Stimulated activated memory B cell treated with anti-CD40 and anti-IgM and Interleukin-4, amounts not matched to agents 10 μg/mL and 1 μg/mL and 100 μg/mL, for 72 hours (primary cell): ENCODE measurements around the gene ATG9B.
A peak's percentile ranks its signal among the peaks of the same experiment; 100 is the strongest.

Experiments used
- ATAC-seq: fragments of 150-1000 bp; cut with Tn5 transposase; 2 replicates; pipeline ENCODE4 v1.10.0; 2021
- H3K27ac Mint-ChIP-seq: one replicate; pipeline ENCODE4 v1.8.0; 2022; ENCODE audit warnings: mild to moderate bottlenecking, mixed read lengths
- H3K27me3 Mint-ChIP-seq: one replicate; pipeline ENCODE4 v1.8.0; 2022; ENCODE audit warnings: mixed read lengths
- H3K36me3 Mint-ChIP-seq: one replicate; pipeline ENCODE4 v1.8.0; 2022; ENCODE audit warnings: mixed read lengths
- H3K4me1 Mint-ChIP-seq: one replicate; pipeline ENCODE4 v1.8.0; 2022; ENCODE audit warnings: mixed read lengths
- H3K4me3 Mint-ChIP-seq: one replicate; pipeline ENCODE4 v1.8.0; 2022; ENCODE audit warnings: mild to moderate bottlenecking, moderate library complexity, mixed read lengths
- H3K9me3 Mint-ChIP-seq: one replicate; pipeline ENCODE4 v1.8.0; 2022; ENCODE audit warnings: mixed read lengths

The ATG9B gene

DNA sequence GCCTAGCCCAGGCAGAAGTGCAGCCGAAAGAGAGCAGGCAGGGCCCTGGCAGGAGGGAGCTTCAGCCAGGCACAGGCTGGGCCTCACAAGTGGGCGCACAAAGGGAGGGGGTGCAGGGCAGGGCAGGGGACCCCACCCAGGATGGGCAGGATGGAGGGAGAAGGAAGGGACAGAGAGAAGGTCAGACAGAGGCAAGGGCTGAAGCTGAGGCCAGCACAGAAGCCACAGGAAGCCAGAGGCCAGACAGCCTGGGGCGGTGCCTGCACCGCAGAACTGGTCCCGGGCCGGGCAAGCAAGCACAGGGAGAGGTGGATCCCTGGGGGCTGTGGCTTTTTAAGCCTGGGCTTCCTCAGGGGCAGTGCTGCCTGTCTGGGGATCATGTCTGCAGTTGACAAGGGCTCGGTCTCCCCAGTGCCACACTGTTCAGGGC lies 16.8 kb downstream of the ATG9B start:
- Mint-ChIP-seq H3K4me3 (no peak overlapping the region), H3K4me1 (peaks cover 33% of the 10 kb centered on the region), H3K27ac (no peak overlapping the region), H3K27me3 (no peaks in the 10 kb centered on the region), H3K9me3 (no peaks in the 10 kb centered on the region), H3K36me3 (no peaks in the 10 kb centered on the region)
- ATAC-seq = no peak

DNA sequence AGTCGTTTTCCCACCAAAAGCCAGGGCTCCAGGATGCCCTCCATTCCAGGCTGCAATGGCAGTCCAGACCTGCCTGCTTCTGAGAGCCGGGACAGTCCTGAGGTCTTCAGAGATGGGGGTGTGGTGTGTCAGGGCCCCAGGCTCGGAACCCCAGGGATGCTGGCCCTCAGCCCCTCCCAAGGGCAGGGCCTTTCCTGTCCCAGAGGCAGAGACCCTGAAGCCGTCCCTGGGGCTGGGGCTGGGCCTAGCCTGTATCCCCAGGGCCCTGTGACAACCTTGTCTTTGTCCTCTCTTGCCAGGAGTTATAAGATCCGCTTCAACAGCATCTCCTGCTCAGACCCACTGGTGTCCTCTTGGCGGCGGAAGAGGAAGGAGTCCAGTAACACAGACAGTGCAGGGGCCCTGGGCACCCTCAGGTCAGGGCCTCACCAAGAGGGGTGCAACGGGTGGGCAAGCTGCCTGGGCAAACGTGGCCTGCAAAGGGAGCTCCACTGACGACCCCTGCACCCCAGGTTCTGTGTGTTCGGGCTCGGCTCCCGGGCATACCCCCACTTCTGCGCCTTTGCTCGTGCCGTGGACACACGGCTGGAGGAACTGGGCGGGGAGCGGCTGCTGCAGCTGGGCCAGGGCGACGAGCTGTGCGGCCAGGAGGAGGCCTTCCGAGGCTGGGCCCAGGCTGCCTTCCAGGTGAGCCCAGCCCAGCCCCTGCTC lies 17.5 kb downstream of the ATG9B start:
- no peak overlapping the region for H3K4me3 Mint-ChIP-seq
- ATAC-seq = peak; percentile 2
- peaks cover under 1% of the 10 kb centered on the region for H3K27me3 Mint-ChIP-seq
- no peaks in the 10 kb centered on the region for H3K9me3 Mint-ChIP-seq
- no peaks in the 10 kb centered on the region for H3K36me3 Mint-ChIP-seq
- H3K27ac Mint-ChIP-seq = no peak overlapping the region
- H3K4me1 Mint-ChIP-seq = peaks cover 28% of the 10 kb centered on the region

DNA sequence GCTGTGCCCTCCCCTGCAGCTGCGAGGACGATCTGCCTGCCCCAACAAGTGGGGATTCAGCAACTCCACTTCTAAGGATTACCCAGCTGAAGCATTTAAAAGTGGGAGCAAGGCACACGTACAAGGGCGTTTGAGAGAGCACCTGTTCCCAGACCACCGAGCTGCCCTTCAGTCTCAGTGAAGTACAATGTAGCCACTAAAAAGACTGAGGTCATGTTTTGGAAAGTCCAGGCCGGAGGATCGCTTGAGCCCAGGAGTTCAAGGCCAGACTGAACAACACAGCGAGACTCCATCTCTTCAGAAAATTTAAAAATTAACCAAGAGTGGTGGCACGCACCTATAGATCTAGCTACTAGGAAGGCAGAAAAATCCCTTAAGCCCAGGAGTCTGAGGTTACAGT lies 18.7 kb downstream of the ATG9B start:
- Mint-ChIP-seq H3K4me3 (no peak overlapping the region), H3K4me1 (peaks cover 20% of the 10 kb centered on the region), H3K27ac (no peak overlapping the region)

DNA sequence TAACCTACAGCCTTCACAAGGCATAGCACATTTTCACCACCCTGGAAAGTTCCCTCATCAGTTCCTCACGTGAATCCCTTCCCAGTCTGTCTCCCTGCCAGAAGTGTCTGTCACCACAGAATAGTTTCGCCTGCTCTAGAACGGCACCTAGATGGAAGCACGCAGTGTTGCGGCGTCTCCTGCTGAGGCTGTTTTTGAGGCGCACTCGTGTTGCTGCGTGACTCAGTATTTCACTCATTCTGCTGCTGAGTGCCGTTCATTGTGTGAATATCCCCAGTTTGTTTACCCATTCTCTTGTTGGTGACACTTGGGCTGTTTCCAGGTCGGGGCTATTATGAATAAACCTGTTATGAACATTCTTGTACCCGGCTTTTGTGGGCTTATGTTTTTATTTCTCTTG lies 20.7 kb downstream of the ATG9B start:
- Mint-ChIP-seq H3K4me1 (peaks cover 12% of the 10 kb centered on the region), H3K9me3 (no peaks in the 10 kb centered on the region), H3K27ac (no peak overlapping the region), H3K4me3 (no peak overlapping the region), H3K36me3 (no peaks in the 10 kb centered on the region), H3K27me3 (peaks cover 32% of the 10 kb centered on the region)
- ATAC-seq = no peak

More for the DNA sequence above, 18.7 kb downstream of the ATG9B start:
- ATAC-seq = no peak
- H3K36me3 Mint-ChIP-seq = no peaks in the 10 kb centered on the region
- H3K27me3 Mint-ChIP-seq = peaks cover 12% of the 10 kb centered on the region
- no peaks in the 10 kb centered on the region for H3K9me3 Mint-ChIP-seq

DNA sequence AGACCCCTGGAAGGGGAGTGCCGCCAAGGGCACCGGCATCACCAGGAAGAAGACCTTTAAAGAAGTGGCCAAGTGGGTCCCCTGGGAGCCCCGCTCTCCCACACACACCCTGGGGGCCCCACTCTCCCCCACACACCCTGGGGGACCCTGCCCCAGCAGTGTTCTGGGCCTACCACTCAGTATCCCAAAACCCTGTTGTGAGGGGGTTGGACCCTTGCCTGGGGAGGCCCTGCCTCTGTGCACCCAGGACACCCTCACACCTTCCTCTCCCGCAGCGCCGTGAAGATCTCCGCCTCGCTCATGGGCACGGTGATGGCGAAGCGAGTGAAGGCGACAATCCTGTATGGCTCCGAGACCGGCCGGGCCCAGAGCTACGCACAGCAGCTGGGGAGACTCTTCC lies 22.7 kb downstream of the ATG9B start:
- Mint-ChIP-seq H3K4me3 (no peak overlapping the region), H3K9me3 (no peaks in the 10 kb centered on the region), H3K27me3 (peaks cover 53% of the 10 kb centered on the region), H3K27ac (no peak overlapping the region), H3K36me3 (no peaks in the 10 kb centered on the region), H3K4me1 (peaks cover 8% of the 10 kb centered on the region)
- ATAC-seq = no peak

DNA sequence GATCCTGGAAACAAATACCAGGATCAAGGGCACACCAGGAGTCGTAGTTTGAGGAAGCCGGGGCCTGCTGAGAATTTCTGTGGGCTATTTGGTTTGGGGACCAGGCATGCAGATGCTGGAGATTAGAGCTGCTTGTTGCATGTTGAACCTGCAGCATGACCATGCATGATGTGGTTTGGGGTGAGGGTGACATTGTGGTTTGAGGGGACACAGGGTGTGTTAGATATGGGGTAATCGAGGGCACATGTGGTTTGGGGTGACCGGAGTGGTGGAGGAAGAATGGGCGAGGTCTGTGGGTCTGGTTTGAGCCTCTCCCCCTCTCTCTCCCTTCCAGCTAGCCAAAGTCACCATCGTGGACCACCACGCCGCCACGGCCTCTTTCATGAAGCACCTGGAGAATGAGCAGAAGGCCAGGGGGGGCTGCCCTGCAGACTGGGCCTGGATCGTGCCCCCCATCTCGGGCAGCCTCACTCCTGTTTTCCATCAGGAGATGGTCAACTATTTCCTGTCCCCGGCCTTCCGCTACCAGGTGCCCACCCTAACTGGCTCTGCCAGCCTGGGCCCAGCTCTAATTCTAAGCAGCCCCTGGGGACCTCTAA lies 23.3 kb downstream of the ATG9B start:
- Mint-ChIP-seq H3K27me3 (peaks cover 58% of the 10 kb centered on the region), H3K4me1 (peaks cover 8% of the 10 kb centered on the region), H3K4me3 (no peak overlapping the region), H3K27ac (no peak overlapping the region), H3K36me3 (no peaks in the 10 kb centered on the region), H3K9me3 (no peaks in the 10 kb centered on the region)
- ATAC-seq = no peak

DNA sequence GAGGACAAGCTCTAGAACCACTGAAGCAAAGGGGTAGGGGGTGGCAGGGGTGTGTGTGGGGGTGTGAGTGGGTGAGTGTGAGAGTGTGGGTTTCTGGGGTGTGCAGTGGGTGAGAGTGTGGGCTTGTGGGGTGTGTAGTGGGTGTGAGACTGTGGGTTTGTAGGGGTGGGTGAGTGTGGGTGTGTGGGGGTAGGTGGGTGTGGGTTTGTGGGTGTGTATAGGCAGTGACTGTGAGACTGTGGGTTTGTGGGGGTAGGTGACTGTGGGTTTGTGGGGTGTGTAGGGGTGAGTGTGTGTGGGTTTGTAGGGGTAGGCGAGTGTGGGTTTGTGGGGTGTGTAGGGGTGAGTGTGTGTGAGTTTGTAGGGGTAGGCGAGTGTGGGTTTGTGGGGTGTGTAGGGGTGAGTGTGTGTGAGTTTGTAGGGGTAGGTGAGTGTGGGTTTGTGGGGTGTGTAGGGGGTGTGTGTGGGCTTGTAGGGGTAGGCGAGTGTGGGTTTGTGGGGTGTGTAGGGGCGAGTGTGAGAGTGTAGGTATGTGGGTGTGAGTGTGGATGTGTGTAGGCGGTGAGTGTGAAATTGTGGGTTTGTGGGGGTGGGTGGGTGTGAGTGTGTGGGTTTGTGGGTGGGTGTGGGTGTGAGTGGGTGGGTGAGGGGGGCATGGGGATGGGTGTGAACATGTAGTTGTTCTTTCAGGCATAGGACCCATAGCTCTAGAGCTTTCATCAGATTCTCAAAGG lies 24.6 kb downstream of the ATG9B start:
- Mint-ChIP-seq H3K36me3 (no peaks in the 10 kb centered on the region), H3K4me1 (peaks cover 11% of the 10 kb centered on the region), H3K27me3 (peaks cover 58% of the 10 kb centered on the region), H3K4me3 (no peak overlapping the region), H3K27ac (no peak overlapping the region), H3K9me3 (no peaks in the 10 kb centered on the region)
- ATAC-seq = no peak

DNA sequence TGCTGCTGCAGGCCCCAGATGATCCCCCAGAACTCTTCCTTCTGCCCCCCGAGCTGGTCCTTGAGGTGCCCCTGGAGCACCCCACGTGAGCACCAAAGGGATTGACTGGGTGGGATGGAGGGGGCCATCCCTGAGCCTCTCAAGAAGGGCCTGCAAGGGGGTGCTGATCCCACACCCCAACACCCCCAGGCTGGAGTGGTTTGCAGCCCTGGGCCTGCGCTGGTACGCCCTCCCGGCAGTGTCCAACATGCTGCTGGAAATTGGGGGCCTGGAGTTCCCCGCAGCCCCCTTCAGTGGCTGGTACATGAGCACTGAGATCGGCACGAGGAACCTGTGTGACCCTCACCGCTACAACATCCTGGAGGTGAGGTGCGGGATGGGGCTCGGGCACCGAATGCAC lies 25.3 kb downstream of the ATG9B start:
- H3K27ac Mint-ChIP-seq = no peak overlapping the region
- H3K9me3 Mint-ChIP-seq = no peaks in the 10 kb centered on the region
- peaks cover 13% of the 10 kb centered on the region for H3K4me1 Mint-ChIP-seq
- H3K36me3 Mint-ChIP-seq = no peaks in the 10 kb centered on the region
- H3K4me3 Mint-ChIP-seq = no peak overlapping the region
- ATAC-seq = no peak
- peaks cover 58% of the 10 kb centered on the region for H3K27me3 Mint-ChIP-seq

DNA sequence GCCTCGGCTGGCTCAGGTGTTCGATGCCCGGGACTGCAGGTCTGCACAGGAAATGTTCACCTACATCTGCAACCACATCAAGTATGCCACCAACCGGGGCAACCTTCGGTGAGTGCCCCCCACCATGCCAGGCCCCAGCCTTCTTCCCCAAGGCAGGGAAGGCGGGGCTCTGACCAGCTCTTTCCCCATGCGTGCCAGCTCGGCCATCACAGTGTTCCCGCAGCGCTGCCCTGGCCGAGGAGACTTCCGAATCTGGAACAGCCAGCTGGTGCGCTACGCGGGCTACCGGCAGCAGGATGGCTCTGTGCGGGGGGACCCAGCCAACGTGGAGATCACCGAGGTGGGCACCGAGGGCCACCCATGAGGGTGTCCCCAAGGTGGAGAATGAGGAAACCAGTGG lies 26.0 kb downstream of the ATG9B start:
- Mint-ChIP-seq H3K4me1 (peaks cover 13% of the 10 kb centered on the region), H3K27ac (no peak overlapping the region), H3K36me3 (no peaks in the 10 kb centered on the region), H3K4me3 (no peak overlapping the region), H3K9me3 (no peaks in the 10 kb centered on the region), H3K27me3 (peaks cover 58% of the 10 kb centered on the region)
- ATAC-seq = no peak

DNA sequence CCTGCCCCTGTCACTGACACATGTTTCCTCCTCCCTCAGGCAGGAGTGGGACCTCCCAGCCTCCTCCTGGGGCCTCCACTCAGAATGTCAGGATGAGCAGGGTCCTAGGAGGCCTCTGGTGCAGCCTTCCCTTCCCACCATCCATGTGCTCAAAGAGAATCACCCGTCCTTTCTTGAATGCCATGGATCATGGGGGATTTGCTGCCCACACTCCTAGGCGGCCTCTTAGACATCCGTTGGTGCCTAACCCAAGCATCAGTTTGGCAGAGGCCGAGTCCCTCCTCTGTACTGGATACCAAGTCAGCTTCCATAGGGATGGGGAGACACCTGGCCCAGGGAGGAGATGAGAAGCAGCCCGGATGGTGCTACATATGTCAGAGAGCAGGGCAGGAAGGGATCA lies 26.5 kb downstream of the ATG9B start:
- ATAC-seq = no peak
- no peak overlapping the region for H3K4me3 Mint-ChIP-seq

DNA sequence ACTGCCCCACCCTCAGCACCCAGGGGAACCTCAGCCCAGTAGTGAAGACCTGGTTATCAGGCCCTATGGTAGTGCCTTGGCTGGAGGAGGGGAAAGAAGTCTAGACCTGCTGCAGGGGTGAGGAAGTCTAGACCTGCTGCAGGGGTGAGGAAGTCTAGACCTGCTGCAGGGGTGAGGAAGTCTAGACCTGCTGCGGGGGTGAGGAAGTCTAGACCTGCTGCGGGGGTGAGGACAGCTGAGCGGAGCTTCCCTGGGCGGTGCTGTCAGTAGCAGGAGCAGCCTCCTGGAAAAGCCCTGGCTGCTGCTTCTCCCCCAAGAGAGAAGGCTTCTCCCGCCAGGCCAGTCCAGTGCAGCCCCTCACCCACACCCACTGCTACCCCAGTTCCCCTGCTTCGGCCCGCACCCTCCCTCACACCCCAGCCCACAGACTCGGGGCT lies 27.2 kb downstream of the ATG9B start:
- peaks cover 13% of the 10 kb centered on the region for H3K4me1 Mint-ChIP-seq
- no peaks in the 10 kb centered on the region for H3K9me3 Mint-ChIP-seq
- H3K4me3 Mint-ChIP-seq = no peak overlapping the region
- peaks cover 69% of the 10 kb centered on the region for H3K27me3 Mint-ChIP-seq
- no peak overlapping the region for H3K27ac Mint-ChIP-seq
- no peak for ATAC-seq
- H3K36me3 Mint-ChIP-seq = no peaks in the 10 kb centered on the region

More for the DNA sequence above, 26.5 kb downstream of the ATG9B start:
- no peaks in the 10 kb centered on the region for H3K9me3 Mint-ChIP-seq
- no peak overlapping the region for H3K27ac Mint-ChIP-seq
- H3K36me3 Mint-ChIP-seq = no peaks in the 10 kb centered on the region
- H3K27me3 Mint-ChIP-seq = peaks cover 63% of the 10 kb centered on the region
- peaks cover 13% of the 10 kb centered on the region for H3K4me1 Mint-ChIP-seq

DNA sequence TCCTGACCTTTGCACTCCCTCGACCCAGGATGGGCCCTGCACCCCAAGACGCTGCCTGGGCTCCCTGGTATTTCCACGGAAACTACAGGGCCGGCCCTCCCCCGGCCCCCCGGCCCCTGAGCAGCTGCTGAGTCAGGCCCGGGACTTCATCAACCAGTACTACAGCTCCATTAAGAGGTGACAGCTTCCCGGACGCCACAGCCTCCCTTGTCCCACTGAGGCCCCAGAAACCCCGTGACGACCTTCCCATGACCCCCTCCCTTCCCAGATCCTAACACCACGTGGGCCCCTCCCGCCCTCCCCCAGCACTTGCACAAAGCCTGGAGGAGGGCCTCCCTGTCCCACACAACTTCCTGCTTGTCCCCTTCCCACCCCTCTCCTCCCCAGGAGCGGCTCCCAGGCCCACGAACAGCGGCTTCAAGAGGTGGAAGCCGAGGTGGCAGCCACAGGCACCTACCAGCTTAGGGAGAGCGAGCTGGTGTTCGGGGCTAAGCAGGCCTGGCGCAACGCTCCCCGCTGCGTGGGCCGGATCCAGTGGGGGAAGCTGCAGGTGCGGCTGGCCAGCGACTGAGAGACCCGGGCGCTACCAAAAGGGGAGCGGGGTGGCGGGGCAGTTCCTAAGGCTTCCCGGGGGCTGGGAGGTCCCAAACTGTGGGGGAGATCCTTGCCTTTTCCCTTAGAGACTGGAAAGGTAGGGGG lies 27.8 kb downstream of the ATG9B start:
- Mint-ChIP-seq H3K4me1 (peaks cover 13% of the 10 kb centered on the region), H3K27me3 (peaks cover 68% of the 10 kb centered on the region), H3K36me3 (no peaks in the 10 kb centered on the region), H3K4me3 (no peak overlapping the region), H3K9me3 (peaks cover under 1% of the 10 kb centered on the region), H3K27ac (no peak overlapping the region)
- ATAC-seq = peak; percentile 4

DNA sequence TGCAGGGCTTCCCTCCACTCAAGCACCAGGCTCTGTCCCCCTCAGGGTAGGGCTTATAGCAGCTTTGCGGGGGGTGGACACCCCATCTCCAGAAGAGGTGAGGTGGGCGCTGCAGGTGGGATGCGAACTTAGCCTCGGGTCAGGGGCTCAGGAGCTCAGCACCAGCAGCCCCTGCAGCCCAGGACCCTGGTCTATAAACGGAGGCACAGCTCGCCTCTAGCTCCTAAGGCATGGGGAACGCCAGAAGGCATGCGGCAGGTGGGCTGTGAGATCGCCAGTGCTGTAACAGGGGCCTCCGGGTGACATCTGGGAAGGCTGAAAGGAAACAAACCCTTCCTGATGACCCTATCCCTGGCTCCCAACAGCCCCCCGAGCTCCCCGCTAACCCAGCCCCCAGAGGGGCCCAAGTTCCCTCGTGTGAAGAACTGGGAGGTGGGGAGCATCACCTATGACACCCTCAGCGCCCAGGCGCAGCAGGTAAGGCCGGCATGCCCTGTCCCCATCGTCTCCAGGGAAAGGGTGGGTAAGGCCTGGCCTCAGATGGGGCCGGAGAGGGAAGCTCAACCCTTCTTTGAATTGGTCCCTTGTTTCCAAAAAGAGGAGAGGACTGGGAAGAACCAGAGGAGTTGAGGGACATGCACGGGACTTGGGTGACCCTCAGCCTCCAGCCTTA lies 29.3 kb downstream of the ATG9B start:
- Mint-ChIP-seq H3K27ac (no peak overlapping the region), H3K27me3 (peaks cover 68% of the 10 kb centered on the region), H3K9me3 (peaks cover 13% of the 10 kb centered on the region), H3K36me3 (peaks cover 9% of the 10 kb centered on the region), H3K4me3 (no peak overlapping the region), H3K4me1 (peaks cover 13% of the 10 kb centered on the region)
- no peak for ATAC-seq

DNA sequence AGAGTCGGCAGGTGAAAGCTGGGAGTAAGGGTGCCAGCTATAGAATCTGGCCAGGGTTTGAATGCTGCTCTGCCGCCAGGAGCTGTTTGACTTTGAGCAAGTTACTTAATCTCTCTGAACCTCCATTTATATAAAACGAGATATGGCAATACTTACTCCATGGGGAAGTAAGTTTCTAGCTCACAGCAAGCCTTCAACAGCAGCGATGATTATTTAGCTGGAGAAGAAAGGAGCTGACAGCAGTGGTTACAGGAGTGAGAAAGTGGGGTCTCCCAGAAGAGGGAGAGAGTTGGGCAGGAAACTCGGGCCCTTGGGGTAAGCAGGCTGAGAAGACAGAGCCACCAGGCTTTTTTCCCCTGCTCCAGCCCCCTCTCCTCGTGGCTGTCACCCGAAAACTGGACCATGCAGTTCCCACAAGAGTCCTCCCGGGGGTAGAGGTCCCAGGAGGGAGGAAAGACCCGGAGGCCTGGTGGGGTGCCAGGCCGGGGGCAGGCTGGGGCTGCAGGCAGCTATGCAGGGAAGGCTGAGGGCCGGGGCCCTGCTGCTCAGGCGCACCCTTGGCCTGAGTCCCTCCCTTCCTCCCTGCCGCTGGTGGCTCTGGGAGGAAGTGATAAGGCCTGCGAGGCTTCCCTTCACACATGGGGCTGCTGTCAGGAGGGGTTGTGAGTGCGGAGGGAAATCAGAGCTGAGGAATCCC lies 30.0 kb downstream of the ATG9B start:
- ATAC-seq = no peak
- H3K36me3 Mint-ChIP-seq = peaks cover 11% of the 10 kb centered on the region
- H3K4me3 Mint-ChIP-seq = no peak overlapping the region
- peaks cover 16% of the 10 kb centered on the region for H3K9me3 Mint-ChIP-seq
- peaks cover 13% of the 10 kb centered on the region for H3K4me1 Mint-ChIP-seq
- no peak overlapping the region for H3K27ac Mint-ChIP-seq
- H3K27me3 Mint-ChIP-seq = peaks cover 68% of the 10 kb centered on the region
